ENCODE data around the gene LSM4. TPM values are rescaled to one million over a fixed set of nuclear protein-coding genes. Genes with fewer than 3 reads are reported as not detected.

The LSM4 gene
- total RNA-seq, 1 donor from 2014 or later = 440 TPM

DNA sequence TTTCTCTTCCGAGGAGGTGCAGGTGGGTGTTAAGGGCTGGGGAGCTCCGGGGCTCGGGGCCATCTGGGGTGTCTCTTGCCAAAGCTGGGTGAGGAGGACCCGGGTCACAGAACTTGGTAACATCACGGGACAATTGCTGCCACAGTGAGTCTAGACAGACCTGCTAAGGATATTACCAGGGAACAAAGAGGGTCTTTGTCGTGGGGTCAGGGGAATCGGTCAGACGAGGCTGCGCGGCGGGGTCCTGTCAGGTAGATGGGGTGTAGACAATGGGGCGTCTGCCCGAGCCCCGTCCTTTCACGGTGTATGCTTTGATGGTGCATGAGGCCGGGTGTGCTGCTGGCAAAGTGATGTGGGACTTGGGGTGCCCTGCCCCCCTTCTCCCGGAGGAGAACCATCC is 25.3 kb upstream of the LSM4 start:
- DNase-seq (ENCODE audit: low spot score) = no peak
- Histone ChIP-seq H3K4me2 (no peak overlapping the region), H3K9ac (no peak overlapping the region), H3K4me1 (peaks cover 19% of the 10 kb centered on the region), H3K79me2 (ENCODE audit: low read depth) (no peaks in the 10 kb centered on the region), H3K9me3 (ENCODE audit: low read depth) (no peaks in the 10 kb centered on the region), H3K36me3 (no peaks in the 10 kb centered on the region), H4K20me1 (ENCODE audit: low read depth) (peaks cover 13% of the 10 kb centered on the region), H3K4me3 (no peak overlapping the region), H2AFZ (replicated peaks) (no peak overlapping the region), H3K27ac (no peak overlapping the region), H3K27me3 (peaks cover 8% of the 10 kb centered on the region), H3F3A (ENCODE audit: low read depth) (peaks cover 33% of the 10 kb centered on the region)
- no peaks in the 10 kb centered on the region for H3K9me3 Mint-ChIP-seq
- no peak for TF ChIP-seq EZH2 (IDR thresholded peaks at IDR 0.05)
- no peak for TF ChIP-seq CTCF (IDR thresholded peaks at IDR 0.05)
- TF ChIP-seq EZH2phosphoT487 (IDR thresholded peaks at IDR 0.05) = no peak
- peaks cover 39% of the 10 kb centered on the region for H3K4me1 Mint-ChIP-seq
- H3K27ac Mint-ChIP-seq = peak overlapping the region; percentile 60
- H3K27me3 Mint-ChIP-seq (ENCODE audit: insufficient read depth, low read depth) = peaks cover 7% of the 10 kb centered on the region
- H3K4me3 Mint-ChIP-seq = peak overlapping the region; percentile 58
- no peaks in the 10 kb centered on the region for H3K36me3 Mint-ChIP-seq

DNA sequence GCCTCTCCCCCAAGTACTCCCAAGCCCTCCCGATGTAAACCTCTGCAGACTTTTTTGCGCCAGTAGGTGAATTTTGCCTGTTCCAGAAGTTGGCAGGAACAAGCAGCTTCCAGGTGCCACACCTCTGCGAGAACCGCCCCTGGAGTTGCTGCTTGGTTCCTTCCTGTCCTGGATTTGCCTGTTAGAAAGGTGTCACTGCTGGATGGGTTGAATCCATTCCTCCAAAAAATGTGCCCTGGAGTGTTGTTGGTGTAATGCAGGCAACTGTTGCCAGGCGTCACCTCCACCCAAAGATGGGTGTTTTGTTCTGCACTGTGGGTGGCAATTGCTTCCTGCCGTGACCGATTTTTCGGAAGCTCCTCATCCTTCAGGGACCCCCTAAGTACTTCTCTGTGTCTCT is 23.2 kb upstream of the LSM4 start:
- Histone ChIP-seq H4K20me1 (ENCODE audit: low read depth) (peaks cover 18% of the 10 kb centered on the region), H3K9me3 (ENCODE audit: low read depth) (no peaks in the 10 kb centered on the region), H3K27ac (no peak overlapping the region), H3K4me3 (no peak overlapping the region), H3K4me2 (peak overlapping the region; percentile 27), H2AFZ (replicated peaks) (no peak overlapping the region), H3K36me3 (no peaks in the 10 kb centered on the region), H3K79me2 (ENCODE audit: low read depth) (no peaks in the 10 kb centered on the region), H3K27me3 (peaks cover 15% of the 10 kb centered on the region), H3F3A (ENCODE audit: low read depth) (peaks cover 47% of the 10 kb centered on the region), H3K9ac (no peak overlapping the region), H3K4me1 (peaks cover 24% of the 10 kb centered on the region)
- H3K4me1 Mint-ChIP-seq = peaks cover 46% of the 10 kb centered on the region
- DNase-seq (ENCODE audit: low spot score) = no peak
- H3K36me3 Mint-ChIP-seq = no peaks in the 10 kb centered on the region
- peaks cover 12% of the 10 kb centered on the region for H3K27me3 Mint-ChIP-seq (ENCODE audit: insufficient read depth, low read depth)
- H3K4me3 Mint-ChIP-seq = peak overlapping the region; percentile 0
- H3K27ac Mint-ChIP-seq = peak overlapping the region; percentile 68
- TF ChIP-seq EZH2phosphoT487 (IDR thresholded peaks at IDR 0.05) = no peak
- no peak for TF ChIP-seq EZH2 (IDR thresholded peaks at IDR 0.05)
- no peak for TF ChIP-seq CTCF (IDR thresholded peaks at IDR 0.05)
- H3K9me3 Mint-ChIP-seq = no peaks in the 10 kb centered on the region

- Histone ChIP-seq H3K9me3 (ENCODE audit: low read depth) (no peaks in the 10 kb centered on the region), H3K79me2 (ENCODE audit: low read depth) (no peaks in the 10 kb centered on the region), H3K36me3 (no peaks in the 10 kb centered on the region), H3F3A (ENCODE audit: low read depth) (peaks cover 52% of the 10 kb centered on the region), H4K20me1 (ENCODE audit: low read depth) (peaks cover 18% of the 10 kb centered on the region), H3K27me3 (peaks cover 19% of the 10 kb centered on the region), H3K9ac (no peak overlapping the region), H2AFZ (replicated peaks) (no peak overlapping the region), H3K27ac (no peak overlapping the region), H3K4me1 (peaks cover 24% of the 10 kb centered on the region), H3K4me3 (no peak overlapping the region), H3K4me2 (peak overlapping the region; percentile 66)
- no peak for DNase-seq (ENCODE audit: low spot score)
- Mint-ChIP-seq H3K27me3 (ENCODE audit: insufficient read depth, low read depth) (peaks cover 12% of the 10 kb centered on the region), H3K27ac (peak overlapping the region; percentile 86), H3K9me3 (no peaks in the 10 kb centered on the region), H3K36me3 (no peaks in the 10 kb centered on the region), H3K4me3 (peak overlapping the region; percentile 78), H3K4me1 (peaks cover 46% of the 10 kb centered on the region)
- TF ChIP-seq EZH2phosphoT487 (IDR thresholded peaks at IDR 0.05) (no peak), EZH2 (IDR thresholded peaks at IDR 0.05) (no peak), CTCF (IDR thresholded peaks at IDR 0.05) (no peak)
Measured at GRCh38 chr19:18345296-18345695, 22.4 kb upstream of the LSM4 start.

Data from neural progenitor cell (in vitro differentiated cells).